Measurements from ENCODE around the gene OLFM1.

OLFM1 gene

DNA sequence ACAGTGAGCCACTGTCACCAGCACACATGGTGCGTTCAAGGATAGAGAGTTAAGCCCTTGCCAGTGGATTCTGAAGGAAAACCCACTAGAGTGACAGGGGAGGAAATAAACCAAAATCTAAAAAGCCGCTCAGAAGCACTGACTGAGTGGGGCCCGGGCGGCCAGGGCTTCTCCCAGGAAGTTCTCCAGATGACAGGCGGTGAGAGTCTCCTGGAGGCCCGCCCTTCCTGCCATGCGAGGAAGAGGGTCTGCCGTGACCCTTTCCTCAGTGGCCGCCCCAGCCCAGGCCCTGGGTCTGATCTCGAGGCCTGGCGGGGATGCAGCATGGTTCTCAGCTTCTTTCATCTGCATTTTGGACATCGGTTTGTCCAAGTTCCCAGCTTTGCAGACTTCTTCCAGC, 14.9 kb downstream of the OLFM1 start:
- H3K36me3 ChIP-seq (ENCODE audit: insufficient read depth, low read length) = peaks cover 35% of the 10 kb centered on the region
- H3K9ac ChIP-seq (ENCODE audit: insufficient read length) = no peak overlapping the region
- H3K27ac ChIP-seq = no peak overlapping the region
- TF ChIP-seq POLR2AphosphoS5 (IDR thresholded peaks at IDR 0.05; ENCODE audit: borderline replicate concordance, low read depth, low read length) (no peak), EZH2 (IDR thresholded peaks at IDR 0.05) (no peak), FOXP2 (optimal IDR thresholded peaks at IDR 0.05; ENCODE audit: control extremely low read depth, extremely low read length, insufficient read depth) (no peak)
- no peak for DNase-seq (ENCODE audit: low read depth, low spot score)
- no peak overlapping the region for H3K4me3 ChIP-seq
- no peaks in the 10 kb centered on the region for H3K9me3 ChIP-seq (ENCODE audit: low read depth, low read length)

GRCh38 chr9:135103001-135103446, 15.6 kb downstream of the OLFM1 start:
- peaks cover 32% of the 10 kb centered on the region for H3K36me3 ChIP-seq (ENCODE audit: insufficient read depth, low read length)
- H3K27ac ChIP-seq = no peak overlapping the region
- H3K9me3 ChIP-seq (ENCODE audit: low read depth, low read length) = no peaks in the 10 kb centered on the region
- TF ChIP-seq FOXP2 (optimal IDR thresholded peaks at IDR 0.05; ENCODE audit: control extremely low read depth, extremely low read length, insufficient read depth) (no peak), EZH2 (IDR thresholded peaks at IDR 0.05) (no peak), POLR2AphosphoS5 (IDR thresholded peaks at IDR 0.05; ENCODE audit: borderline replicate concordance, low read depth, low read length) (no peak)
- no peak overlapping the region for H3K4me3 ChIP-seq
- no peak for DNase-seq (ENCODE audit: low read depth, low spot score)
- H3K9ac ChIP-seq (ENCODE audit: insufficient read length) = no peak overlapping the region

DNA sequence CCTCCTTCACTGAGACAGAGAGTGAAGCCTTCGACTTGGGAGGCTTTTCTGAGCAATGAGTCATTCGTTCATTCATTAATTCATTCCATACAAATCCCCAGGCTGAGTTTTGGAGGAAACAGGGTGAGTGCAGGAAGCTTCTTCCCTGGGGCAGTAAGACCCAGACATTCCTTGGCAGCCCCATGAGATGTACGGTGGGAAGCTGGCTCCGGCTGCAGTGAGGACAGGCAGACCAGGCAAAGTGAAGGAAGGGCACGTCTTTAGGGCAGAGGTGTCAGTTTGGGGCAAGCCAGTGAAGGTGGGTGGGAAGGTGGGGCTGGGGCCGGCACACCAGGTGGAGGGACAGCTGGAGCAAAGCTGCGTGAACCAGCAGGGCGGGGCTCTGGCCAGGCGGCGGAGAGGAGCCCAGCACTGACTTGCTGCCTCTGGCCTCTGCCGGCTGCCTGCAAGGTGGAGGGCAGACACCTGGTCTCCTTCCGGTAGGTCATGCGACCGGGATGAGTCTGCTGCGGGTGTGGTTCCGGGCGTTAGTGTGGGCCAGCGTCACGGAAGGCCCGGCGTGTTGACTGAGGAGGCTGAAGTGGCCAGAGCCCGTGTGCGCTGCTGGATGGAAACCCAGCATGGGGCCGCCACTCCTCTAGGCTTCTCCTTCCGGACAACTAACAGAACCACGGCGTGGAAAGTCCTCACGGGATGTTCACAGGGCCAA, 16.6 kb downstream of the OLFM1 start:
- no peak for TF ChIP-seq EZH2 (IDR thresholded peaks at IDR 0.05)
- no peak for DNase-seq (ENCODE audit: low read depth, low spot score)
- Histone ChIP-seq H3K27ac (no peak overlapping the region), H3K9ac (ENCODE audit: insufficient read length) (no peak overlapping the region), H3K9me3 (ENCODE audit: low read depth, low read length) (no peaks in the 10 kb centered on the region), H3K4me3 (no peak overlapping the region), H3K36me3 (ENCODE audit: insufficient read depth, low read length) (peaks cover 21% of the 10 kb centered on the region)

GRCh38 chr9:135104761-135105160, 17.3 kb downstream of the OLFM1 start:
- Histone ChIP-seq H3K36me3 (ENCODE audit: insufficient read depth, low read length) (peaks cover 15% of the 10 kb centered on the region; the same call in 1 of the 2 replicates), H3K4me3 (no peak overlapping the region), H3K9me3 (ENCODE audit: low read depth, low read length) (no peaks in the 10 kb centered on the region), H3K27ac (no peak overlapping the region), H3K9ac (ENCODE audit: insufficient read length) (no peak overlapping the region)
- no peak for TF ChIP-seq FOXP2 (optimal IDR thresholded peaks at IDR 0.05; ENCODE audit: control extremely low read depth, extremely low read length, insufficient read depth)
- TF ChIP-seq EZH2 (IDR thresholded peaks at IDR 0.05) = no peak
- TF ChIP-seq POLR2AphosphoS5 (IDR thresholded peaks at IDR 0.05; ENCODE audit: borderline replicate concordance, low read depth, low read length) = no peak
- DNase-seq (ENCODE audit: low read depth, low spot score) = no peak

GRCh38 chr9:135105211-135105745, 17.8 kb downstream of the OLFM1 start:
- peaks cover 9% of the 10 kb centered on the region; the same call in 1 of the 2 replicates for H3K36me3 ChIP-seq (ENCODE audit: insufficient read depth, low read length)
- no peak overlapping the region for H3K9ac ChIP-seq (ENCODE audit: insufficient read length)
- H3K4me3 ChIP-seq = no peak overlapping the region
- TF ChIP-seq FOXP2 (optimal IDR thresholded peaks at IDR 0.05; ENCODE audit: control extremely low read depth, extremely low read length, insufficient read depth) (no peak), POLR2AphosphoS5 (IDR thresholded peaks at IDR 0.05; ENCODE audit: borderline replicate concordance, low read depth, low read length) (no peak), EZH2 (IDR thresholded peaks at IDR 0.05) (no peak)
- no peaks in the 10 kb centered on the region for H3K9me3 ChIP-seq (ENCODE audit: low read depth, low read length)
- H3K27ac ChIP-seq = no peak overlapping the region
- no peak for DNase-seq (ENCODE audit: low read depth, low spot score)

DNA sequence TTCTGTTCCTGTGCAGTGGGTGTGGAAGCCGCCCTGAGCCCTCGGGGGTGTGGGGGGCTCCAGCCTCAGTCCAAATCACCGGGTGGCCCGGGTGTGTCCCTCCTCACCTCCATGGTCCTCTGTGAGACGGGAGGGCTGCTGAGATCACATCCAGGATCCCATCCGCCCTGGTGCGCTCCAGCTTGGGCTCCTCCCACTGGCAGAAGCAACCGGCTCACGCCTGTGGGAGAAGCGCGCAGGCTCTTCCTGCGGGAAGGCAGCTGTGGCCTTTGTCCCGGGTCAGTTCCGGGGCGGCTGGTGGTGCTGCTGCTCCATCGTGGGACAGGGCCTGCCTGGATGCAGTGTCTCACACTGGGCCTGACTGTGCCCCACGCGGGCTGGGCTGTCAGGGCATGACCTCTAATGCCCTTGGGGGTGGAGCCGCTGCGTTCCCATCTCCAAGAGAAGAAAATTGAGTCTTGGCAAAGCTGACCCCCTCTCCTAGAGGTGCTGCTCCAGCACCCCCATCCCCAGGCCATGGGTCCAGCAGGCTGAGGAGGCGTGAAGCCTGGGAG, 18.5 kb downstream of the OLFM1 start:
- H3K36me3 ChIP-seq (ENCODE audit: insufficient read depth, low read length) = peaks cover 4% of the 10 kb centered on the region; the same call in 1 of the 2 replicates
- DNase-seq (ENCODE audit: low read depth, low spot score) = no peak
- TF ChIP-seq FOXP2 (optimal IDR thresholded peaks at IDR 0.05; ENCODE audit: control extremely low read depth, extremely low read length, insufficient read depth) (no peak), EZH2 (IDR thresholded peaks at IDR 0.05) (no peak), POLR2AphosphoS5 (IDR thresholded peaks at IDR 0.05; ENCODE audit: borderline replicate concordance, low read depth, low read length) (no peak)

DNA sequence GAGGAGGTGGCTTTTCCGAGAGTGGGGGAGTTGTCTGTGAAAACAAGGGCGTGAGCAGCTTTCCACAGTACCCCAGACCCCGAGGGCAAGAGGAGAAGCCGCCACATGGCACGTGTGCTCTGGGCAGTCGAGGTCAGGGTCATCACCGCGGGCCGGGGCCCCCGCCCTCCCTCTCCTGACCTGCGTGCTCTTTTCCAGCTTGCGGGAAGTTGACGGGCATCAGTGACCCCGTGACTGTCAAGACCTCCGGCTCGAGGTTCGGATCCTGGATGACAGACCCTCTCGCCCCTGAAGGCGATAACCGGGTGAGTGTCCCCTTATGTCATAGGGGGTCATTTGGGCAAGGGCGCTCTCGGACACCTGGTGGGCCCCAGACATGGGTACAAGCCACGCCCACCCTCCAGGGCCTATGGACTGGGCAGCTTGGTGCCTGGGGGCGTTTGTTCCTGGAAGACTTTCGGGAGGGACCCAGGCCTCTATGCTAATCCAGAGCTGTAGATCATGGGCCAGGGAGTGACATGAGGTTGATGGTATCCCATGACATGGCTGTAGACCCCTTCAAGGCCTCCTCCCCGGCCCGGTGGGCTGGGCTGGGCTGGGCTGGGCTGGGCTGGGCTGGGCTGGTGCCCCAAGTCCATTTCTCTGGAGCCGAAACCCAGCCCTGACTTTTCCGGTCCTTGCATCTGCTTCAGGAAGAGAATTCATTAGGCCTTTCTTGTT, 19.2 kb downstream of the OLFM1 start:
- Histone ChIP-seq H3K36me3 (ENCODE audit: insufficient read depth, low read length) (peaks cover 4% of the 10 kb centered on the region; the same call in 1 of the 2 replicates), H3K9ac (ENCODE audit: insufficient read length) (no peak overlapping the region), H3K27ac (no peak overlapping the region), H3K9me3 (ENCODE audit: low read depth, low read length) (no peaks in the 10 kb centered on the region), H3K4me3 (no peak overlapping the region)
- no peak for TF ChIP-seq POLR2AphosphoS5 (IDR thresholded peaks at IDR 0.05; ENCODE audit: borderline replicate concordance, low read depth, low read length)
- TF ChIP-seq FOXP2 (optimal IDR thresholded peaks at IDR 0.05; ENCODE audit: control extremely low read depth, extremely low read length, insufficient read depth) = no peak
- TF ChIP-seq EZH2 (IDR thresholded peaks at IDR 0.05) = no peak
- DNase-seq (ENCODE audit: low read depth, low spot score) = no peak

More for the DNA sequence above, 18.5 kb downstream of the OLFM1 start:
- Histone ChIP-seq H3K9ac (ENCODE audit: insufficient read length) (no peak overlapping the region), H3K27ac (no peak overlapping the region), H3K4me3 (no peak overlapping the region), H3K9me3 (ENCODE audit: low read depth, low read length) (no peaks in the 10 kb centered on the region)

GRCh38 chr9:135107581-135108235, 20.2 kb downstream of the OLFM1 start:
- H3K9me3 ChIP-seq (ENCODE audit: low read depth, low read length) = no peaks in the 10 kb centered on the region
- no peak overlapping the region for H3K9ac ChIP-seq (ENCODE audit: insufficient read length)
- H3K27ac ChIP-seq = no peak overlapping the region
- TF ChIP-seq POLR2AphosphoS5 (IDR thresholded peaks at IDR 0.05; ENCODE audit: borderline replicate concordance, low read depth, low read length) (no peak), EZH2 (IDR thresholded peaks at IDR 0.05) (no peak), FOXP2 (optimal IDR thresholded peaks at IDR 0.05; ENCODE audit: control extremely low read depth, extremely low read length, insufficient read depth) (no peak)
- peaks cover 4% of the 10 kb centered on the region; the same call in 1 of the 2 replicates for H3K36me3 ChIP-seq (ENCODE audit: insufficient read depth, low read length)
- H3K4me3 ChIP-seq = no peak overlapping the region
- DNase-seq (ENCODE audit: low read depth, low spot score) = no peak

Measured in SK-N-MC (cell line).